Hematopoietic multipotent progenitor cell treated with erythropoietin and hydrocortisone succinate and interleukin-3 and kit ligand, for 15 days (in vitro differentiated cells): Measurements from ENCODE around the gene KLK11.
A peak's percentile ranks its signal among the peaks of the same experiment; 100 is the strongest.
"Not testable (repeated sequence)": the region's sequence is repeated elsewhere in the genome, so short reads cannot be mapped to it uniquely, and the experiment has no call there.

Source experiments
- DNase-seq: peaks from one replicate; pipeline ENCODE4 v3.0.0-alpha.2; 2015; ENCODE audit warnings: low spot score

Gene KLK11

DNA sequence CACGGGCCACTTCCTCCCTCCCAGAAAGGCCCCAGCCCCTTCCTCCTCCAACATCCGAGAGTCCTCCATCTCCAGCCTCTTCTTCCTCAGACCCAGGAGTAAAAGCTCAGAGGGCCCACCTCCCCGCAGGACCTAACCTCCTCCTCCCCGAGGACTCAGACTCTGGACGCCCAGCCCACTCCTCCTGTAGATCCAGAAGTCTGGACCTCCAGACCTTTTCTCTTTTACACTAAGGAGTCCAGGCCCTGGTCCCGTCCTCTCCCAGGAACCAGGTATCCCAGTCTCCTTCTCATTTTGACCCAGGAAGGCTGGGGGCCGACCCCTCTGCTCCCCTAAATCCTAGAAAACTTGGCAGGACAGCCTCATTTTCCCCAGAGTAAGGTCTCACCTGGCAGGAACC lies 23.1 kb downstream of the KLK11 start:
- DNase-seq = no peak

DNA sequence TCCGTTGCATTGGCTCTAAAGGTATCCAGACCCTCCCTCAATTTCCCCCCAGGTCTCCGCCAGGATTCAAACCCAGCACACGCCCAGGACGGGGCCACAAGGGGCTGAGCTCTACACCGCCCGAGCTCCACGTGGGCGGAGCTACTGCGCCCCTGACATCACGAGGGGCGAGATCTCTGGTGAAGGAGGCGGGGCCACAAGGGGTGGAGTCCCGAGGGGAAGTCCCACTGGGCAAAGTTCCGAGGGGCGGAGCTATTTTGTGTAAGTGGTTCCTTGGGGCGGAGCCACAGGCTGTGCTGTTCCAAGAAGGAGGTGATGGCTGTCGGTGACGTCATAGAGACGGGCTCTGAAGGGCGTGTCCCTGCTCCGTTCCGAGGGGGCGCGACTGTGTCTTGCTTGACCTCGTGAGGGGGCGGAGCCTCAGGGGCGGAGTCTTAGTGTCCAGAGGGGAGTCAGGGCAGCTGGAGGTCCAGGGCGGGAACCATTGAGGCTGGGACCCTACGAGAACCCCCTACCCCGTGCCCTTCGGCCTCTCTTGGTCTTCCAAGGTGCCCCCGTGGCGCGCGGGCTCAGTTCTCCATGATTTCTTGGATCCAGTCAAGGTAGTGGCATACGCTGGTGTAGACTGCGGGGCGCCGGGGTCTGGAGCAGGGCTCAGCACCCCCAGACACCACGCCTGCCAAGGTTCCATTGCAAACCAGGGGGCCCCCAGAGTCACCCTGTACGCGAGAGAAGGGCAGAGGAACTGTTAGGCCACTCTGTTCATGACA lies 23.7 kb downstream of the KLK11 start:
- peak; percentile 59 for DNase-seq

DNA sequence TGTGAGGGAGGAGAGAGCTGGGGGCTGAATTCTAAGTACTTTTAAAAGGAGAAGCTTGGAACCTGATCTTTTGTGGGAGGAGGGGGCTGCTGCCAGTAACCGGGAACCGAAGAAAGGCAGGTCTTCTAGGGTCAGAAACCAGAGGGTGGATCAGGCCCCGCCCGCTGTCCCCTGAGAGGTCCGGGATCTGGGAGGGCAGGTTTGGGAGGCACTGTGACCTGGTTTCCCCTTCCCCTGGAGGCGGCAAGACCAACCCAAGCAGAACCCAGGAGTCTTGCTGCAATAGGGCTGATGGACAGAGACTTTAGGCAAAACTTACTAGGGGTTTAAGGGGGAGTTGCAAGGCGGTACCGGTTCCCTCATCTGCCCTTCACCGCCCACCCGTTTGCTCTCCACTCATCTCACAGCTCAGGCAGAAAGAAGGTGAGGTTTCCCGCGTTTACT lies 24.3 kb downstream of the KLK11 start:
- DNase-seq = no peak

DNA sequence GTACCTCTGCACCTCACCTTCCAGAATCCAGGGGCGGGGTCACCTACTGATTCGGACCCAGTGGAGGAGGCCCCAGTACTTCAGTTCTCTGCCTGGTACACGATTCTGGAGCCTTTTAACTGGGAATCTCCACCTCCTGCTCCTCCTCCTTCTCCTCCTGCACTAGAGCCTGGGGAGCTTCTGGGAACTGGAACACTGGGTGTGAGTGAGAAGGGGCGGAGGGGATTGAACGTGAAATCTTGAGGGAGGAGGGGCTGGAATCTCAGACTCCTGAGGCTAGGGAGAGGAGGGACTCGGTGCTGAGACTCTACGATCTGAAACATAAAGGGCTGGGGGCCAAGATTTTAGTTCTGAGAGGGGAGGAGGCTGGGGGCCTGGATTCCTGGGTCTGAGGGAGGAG lies 24.9 kb downstream of the KLK11 start, which contains the start of gene KLK8:
Gene KLK8, minus strand, starts transcription at position 90 of the 400 bp plus-strand sequence. CDS start 437 bp downstream, outside the sequence.
- no peak for DNase-seq

DNA sequence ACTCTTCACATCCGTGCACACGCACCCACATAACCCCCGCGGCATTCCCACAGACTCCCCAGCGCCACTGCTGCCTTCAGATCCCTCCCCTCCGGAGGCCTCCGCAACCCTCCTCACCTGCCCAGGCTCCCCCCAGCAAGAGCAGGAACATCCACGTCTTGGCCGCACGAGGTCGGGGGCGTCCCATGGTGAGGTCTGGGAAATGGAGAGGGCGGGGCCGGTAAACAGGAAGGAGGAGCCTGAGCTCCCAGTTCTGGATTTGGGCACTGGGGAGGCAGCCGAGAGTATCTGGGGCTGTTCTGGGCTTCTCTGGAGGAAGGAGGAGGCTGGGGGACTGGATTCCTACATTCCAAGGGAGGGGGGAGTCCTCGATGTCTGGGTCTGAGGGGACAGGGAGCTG lies 25.4 kb downstream of the KLK11 start:
- no peak for DNase-seq

DNA sequence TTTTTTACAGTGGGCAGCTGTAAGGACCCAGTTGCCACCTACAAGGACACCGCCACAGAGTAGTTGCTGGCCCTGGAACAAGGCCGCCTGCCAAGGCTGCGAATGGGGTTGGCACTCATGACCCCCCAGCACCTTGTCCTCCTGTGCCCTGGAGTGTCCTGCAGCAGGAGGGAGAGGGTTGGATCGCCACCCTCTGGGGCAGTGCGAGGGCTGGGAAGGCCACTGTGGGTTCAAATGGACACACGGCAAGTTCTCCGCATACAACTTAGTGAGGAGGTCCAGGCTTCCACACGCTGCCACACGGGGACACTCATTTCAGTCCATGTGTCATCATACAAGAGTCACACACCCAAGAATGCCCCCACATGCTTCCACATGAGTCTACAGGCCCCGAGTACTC lies 26.0 kb downstream of the KLK11 start:
- DNase-seq = no peak

DNA sequence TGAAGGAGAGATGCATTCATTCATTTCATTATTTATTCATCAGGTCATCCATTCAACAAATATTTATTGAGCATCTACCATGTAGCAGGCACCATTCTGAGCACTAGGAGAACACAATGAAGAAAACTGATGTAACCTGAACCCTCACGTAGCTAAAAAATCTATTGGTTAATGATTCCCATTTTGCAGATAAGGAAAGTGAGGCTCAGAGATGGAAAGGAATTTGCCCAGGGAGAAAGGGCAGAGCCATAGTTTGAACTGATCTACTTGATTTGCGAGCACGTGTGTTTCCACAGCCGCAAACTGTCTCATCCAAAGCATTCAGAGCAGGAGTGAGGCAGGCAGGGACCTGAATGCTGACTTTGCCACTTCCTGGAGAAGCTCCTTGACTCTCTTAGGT lies 27.7 kb downstream of the KLK11 start:
- no peak for DNase-seq

DNA sequence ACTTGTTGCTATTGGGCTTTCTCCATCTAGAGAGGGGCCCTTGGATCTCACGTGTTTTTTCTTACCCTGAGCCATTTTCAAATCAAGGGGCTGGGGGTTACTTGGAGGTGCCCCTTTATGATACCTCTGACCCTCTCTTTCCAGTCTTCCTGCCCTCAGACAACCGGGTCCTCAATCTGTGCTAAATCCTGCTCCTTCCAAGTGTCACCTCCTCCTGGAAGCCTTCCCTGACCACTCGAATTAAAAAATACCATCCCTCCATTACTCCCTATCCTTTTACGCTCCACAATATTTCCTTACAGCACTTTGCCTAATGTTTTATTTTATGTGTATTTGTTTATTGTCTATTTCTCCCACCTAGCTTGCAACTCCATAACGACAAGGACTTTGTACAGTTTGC lies 28.4 kb downstream of the KLK11 start:
- DNase-seq = no peak

DNA sequence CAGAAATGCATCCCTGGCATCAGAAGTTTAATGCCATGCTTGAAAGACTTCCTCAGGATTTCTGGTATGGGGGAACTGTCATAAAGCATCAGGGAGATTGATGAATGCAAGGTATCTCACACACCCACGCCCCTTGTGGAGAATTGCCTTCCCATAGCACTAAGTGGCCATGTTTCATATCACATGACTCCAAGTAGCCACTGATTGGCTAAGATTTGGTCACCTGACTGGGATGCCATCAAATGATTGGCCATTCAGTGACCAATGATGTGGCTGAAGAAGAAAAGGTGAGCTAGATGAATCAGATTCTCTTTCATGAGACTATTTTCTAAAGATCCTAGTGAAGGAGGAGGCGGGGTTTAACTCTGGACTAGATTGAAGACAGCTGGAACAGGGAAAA lies 32.3 kb downstream of the KLK11 start:
- DNase-seq = no peak

DNA sequence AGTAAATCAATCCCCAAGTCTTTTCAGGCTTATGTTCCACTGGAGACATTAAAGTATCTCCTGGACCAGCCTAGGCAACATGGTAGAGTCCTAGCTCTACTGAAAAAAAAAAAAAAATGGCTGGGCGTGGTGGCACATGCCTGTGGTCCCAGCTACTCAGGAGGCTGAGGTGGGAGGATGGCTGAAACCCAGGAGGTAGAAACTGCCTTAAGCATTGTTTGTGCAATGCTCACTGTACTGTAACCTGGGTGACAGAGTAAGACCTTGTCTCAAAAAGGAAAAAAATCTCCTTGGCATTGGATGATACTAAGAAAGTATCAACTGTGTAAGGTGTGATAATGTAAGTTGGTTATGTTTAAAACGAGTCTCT lies 33.8 kb downstream of the KLK11 start:
- DNase-seq = no peak

DNA sequence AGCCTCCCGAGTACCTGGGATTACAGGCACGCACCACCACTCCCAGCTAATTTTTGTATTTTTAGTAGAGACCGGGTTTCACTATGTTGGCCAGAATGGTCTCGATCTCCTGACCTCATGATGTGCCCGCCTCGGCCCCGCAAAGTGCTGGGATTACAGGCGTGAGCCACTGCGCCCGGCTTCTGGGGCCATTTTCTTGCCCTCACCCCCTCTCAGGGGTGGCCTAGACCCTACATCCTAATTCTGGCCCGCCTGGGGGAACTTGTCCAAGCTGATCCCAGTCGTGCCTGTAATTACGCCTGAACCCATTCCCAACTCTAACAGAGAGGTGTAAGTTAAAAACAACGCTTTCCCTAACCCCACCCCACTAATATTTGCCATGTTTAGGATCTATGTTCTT lies 42.0 kb downstream of the KLK11 start:
- not testable (repeated sequence) for DNase-seq

DNA sequence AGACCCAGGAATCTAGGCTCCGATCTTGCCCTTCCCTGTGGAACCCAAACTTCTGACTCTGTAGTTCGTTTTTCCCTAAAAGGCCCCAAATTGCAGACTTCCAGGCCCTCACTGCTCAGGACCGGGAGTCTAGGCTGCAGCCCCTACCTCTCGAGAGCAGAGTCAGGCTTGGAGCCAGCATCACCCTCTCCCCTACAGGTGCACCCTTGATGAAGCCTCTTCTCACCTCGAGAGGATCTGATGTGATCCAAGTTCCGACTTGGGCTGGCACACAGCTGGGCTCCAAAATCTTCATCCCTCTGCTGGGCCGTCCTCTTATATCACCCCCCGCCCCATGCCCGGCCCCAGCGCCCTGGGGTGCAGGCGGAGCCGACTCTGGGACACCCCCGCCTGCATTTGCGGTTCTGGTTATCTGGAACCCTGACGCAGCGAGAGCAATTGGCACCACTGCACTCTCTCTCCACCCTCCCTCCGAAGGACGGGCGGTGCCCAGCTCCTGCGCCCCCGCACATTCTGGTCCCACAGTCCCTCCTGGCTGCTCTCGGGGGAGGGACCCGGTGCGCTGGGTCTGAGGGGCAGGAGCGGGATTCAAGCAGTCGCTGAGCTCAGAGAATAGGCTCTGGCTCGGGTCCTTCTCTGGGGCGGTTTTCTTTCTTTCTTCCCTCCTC lies 42.7 kb downstream of the KLK11 start, which contains the start of gene KLK7:
Gene KLK7, minus strand, starts transcription at position 293 of the 668 bp plus-strand sequence. CDS start 1,518 bp downstream, outside the sequence.
- DNase-seq = no peak

DNA sequence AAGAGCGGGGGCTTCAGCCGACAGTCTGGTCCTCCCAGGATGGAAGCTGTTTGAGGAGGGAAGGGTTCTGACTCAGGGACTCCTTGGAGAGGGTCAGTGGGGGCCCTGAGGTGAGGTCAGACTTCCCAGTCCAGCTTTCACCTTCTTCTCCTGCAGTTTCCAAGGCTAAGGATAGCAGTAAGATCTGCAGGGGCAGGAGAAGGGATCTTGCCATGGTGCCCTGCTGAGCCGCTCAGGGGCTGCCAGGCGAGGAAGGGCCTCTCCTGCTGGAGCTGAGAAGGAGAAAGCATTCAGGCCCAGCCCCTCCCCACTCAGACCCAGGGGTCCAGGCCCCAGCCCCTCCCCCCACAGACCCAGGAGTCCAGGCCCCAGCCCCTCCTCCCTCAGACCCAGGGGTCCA lies 44.2 kb downstream of the KLK11 start:
- no peak for DNase-seq

DNA sequence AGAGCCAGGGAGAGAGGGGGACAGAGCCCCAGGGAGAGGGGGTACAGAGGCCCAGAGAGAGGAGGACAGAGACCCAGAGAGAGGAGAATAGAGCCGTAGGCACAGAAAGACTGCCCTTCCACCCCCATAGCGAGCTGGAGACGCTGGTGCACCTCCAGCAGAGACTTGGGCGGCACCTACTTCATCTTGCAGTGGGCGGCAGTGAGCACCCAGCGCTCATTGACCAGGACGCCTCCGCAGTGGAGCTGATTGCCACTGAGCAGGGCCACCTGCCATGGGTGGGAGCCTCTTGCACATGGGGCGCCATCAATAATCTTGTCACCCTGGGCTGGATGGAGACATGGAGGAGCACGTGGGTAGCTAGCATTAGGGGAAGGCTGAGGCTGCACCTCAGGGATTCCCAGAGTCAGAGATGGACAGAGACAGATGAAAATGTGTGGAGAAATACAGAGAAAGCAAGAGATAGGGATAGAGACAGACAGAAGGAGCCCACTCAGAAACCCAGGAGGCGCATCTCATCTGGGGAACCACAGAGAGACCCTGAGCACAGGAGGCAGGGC lies 44.7 kb downstream of the KLK11 start:
- DNase-seq = no peak

DNA sequence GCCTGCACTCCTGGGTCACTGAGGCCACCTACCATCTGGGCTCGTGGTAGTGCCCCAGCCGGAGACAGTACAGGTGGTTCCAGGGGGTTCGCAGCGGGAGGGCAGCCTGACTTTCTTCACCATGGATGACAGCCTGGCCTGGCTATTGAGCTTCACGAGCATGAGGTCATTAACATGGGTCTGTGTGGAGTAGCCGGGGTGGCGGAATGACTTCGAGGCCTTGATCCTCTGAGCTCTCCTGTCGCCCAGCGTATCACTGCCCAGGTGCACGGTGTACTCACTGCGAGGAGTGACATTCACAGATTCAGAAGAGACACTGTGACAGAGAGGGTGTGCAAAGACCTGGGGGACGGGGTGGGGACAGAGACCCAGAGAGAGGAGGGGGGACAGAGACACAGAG lies 46.2 kb downstream of the KLK11 start:
- no peak for DNase-seq

DNA sequence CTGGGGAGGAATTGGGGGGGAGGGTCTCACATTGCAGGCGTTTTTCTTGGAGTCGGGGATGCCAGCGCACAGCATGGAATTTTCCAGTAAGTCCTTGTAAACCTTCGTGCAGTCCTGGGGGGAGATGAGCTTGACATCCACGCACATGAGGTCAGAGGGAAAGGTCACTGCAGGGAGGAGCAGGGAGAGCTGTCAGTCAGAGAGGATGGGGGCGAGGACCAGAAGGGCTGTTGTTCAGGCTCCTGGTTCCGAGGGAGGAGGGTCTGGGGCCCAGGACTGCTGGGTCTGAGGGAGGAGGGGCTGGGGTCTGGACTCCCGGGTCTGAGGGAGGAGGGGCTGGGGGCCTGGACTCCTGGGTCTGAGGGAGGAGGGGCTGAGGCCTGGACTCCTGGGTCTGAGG lies 46.7 kb downstream of the KLK11 start:
- no peak for DNase-seq

DNA sequence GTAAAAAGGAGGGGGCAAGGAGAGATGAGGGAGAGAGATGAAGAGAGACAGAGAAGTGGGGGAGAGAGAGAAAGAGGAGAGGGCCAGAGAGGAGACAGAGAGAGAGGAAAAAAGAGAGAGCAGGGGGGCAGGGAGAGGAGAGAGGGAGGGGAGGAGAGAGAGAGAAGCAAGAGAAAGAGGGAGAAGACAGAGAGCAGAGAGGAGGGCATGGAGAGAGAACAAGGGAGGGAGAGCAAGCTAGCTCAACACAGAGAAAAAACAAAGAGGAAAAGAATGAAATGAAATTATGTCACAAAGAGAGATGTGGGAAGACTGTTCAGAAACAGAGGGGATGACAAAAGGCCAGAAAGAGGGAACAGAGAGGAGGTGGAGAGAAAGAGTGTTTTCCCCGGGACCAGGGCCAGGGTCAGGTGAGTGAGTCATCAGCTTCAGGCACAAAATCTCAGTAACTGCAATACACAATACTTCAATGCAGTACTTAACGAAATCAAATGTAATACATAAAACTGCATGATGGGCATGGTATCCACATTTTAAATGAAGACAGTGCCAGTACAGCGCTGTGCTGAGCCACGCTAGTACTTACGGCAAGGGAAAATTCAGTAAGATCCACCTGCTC lies 47.5 kb downstream of the KLK11 start:
- no peak for DNase-seq

DNA sequence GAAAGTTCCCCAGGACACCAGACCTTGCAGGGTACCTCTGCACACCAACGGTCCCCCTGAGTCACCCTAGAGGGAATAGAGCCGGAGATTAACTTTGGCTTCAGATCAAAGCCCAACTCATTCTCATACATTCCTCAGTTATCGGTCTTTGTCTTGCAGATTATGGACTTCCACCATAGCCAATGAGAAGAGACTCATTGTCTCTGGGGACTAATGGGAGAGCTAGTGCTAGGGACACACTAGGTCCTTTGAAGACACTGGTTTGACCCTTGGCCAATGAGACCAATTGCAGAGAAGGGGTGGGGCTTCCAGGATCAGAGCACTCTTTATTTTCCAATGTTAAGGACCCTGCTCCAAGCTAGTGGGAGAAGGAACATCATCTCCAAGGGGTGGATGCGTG lies 48.8 kb downstream of the KLK11 start:
- DNase-seq = no peak

DNA sequence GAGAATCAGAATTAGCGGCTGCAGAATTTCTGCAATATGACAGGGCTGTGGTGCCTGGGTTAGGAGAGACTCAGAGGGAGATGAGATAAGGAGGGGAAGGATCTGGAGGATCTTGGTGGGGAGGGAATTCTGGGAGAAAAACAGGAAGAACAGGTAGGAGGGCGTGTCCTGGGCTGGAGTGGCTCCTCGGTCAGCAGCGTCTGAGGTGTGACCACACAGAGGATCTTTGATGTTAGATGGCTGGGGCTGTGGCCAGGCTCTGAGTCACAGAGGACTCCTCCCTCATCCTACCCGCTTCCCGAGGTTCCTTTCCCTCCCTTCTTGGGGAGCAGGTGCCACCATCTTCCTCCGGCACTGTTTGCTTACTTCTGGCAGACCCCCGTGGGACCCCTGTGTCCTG lies 50.6 kb downstream of the KLK11 start:
- DNase-seq = no peak

DNA sequence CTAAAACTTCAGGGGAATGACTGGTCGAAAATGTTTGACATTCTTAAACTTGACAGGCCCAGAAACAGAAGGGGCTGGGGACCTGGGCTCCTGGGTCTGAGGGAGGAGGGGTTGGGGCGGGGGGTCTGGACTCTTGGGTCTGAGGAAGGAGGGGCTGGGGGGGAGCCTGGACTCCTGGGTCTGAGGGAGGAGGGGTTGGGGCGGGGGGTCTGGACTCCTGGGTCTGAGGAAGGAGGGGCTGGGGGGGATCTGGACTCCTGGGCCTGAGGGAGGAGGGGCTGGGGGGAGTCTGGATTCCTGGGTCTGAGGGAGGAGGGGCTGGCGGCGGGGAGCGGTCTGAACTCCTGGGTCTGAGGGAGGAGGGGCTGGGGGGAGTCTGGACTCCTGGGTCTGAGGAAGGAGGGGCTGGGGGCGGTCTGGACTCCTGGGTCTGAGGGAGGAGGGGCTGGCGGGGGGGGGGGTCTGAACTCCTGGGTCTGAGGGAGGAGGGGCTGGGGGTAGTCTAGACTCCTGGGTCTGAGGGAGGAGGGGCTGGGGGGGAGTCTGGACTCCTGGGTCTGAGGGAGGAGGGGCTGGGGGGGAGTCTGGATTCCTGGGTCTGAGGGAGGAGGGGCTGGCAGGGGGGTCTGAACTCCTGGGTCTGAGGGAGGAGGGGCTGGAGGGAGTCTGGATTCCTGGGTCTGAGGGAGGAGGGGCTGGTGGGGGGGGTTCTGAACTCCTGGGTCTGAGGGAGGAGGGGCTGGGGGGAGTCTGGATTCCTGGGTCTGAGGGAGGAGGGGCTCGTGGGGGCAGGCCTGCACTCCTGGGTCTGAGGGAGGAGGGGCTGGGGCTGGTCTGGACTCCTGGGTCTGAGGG lies 51.5 kb downstream of the KLK11 start:
- DNase-seq = no peak

DNA sequence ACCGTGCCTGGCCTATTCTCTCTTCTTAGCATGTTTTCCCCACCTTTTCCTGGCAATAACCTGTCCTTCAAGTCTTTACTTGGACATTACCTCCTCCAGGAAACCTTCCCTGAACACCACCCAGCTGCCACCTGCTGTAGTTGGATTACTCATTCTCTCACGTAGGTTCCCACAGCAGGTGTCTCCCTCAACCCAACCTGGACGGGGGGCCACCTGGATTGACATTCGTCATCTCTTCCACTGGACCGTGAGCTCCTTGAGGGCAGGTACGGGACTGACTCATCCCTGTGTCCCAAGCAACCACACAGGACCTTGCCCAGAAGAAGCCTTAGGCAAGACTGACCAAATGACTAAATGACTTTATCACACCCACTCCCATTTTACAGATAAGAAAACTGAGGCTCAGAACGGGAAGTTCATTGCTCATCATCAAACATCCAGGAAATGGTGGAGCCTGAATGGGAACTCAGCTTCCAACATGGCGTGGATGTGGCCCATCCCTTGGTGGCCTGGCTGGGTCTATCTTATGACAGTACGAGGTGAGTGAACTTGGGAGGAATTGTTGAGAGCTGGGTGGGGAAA lies 53.5 kb downstream of the KLK11 start:
- DNase-seq = no peak
